Measurements from ENCODE around the gene POLDIP2.
A peak's percentile ranks its signal among the peaks of the same experiment; 100 is the strongest.

The POLDIP2 gene

DNA sequence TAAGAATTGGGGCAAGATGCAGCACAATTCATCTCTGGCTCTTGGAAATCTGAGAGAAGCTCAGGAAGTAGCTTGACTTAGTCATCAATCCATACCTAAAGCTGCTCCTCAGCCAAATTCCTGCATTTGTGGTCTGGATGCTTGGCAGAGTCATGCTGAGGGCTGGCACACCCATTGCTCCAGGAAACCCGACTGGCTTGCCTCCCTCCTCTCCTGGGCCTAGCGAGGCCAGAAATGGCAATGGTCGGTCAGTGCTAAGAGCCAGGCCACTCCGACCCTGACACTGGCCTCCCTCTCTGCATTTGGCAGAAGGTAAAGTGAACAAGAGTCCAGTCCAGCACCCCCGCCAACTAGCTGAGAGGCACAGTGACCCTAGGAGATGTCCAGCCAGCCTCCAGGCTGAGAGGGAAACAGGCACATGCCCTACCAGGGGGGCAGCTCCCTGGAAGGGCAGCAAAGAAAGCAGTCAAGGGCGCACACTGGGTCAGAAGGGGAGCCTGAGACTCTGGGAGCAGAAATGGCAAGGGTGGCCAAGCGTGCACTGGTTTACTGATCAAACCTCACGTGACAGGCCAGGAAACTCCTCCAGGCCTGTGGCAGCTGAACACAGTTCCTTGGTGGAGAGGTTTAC is 10.0 kb downstream of the POLDIP2 start:
- CTCF ChIA-PET = interaction anchor here (0.5 to 1.1 kb wide), 5 partner anchors 12 to 611 kb away, joined by 3 to 5 read pairs (median 3); partner anchors contain the start of gene TNFAIP1
- TF ChIP-seq, protein P1, sequence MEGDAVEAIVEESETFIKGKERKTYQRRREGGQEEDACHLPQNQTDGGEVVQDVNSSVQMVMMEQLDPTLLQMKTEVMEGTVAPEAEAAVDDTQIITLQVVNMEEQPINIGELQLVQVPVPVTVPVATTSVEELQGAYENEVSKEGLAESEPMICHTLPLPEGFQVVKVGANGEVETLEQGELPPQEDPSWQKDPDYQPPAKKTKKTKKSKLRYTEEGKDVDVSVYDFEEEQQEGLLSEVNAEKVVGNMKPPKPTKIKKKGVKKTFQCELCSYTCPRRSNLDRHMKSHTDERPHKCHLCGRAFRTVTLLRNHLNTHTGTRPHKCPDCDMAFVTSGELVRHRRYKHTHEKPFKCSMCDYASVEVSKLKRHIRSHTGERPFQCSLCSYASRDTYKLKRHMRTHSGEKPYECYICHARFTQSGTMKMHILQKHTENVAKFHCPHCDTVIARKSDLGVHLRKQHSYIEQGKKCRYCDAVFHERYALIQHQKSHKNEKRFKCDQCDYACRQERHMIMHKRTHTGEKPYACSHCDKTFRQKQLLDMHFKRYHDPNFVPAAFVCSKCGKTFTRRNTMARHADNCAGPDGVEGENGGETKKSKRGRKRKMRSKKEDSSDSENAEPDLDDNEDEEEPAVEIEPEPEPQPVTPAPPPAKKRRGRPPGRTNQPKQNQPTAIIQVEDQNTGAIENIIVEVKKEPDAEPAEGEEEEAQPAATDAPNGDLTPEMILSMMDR (conservative IDR thresholded peaks at IDR 0.05; ENCODE audit: low read depth) = no peak
- H3K27ac ChIP-seq = peak overlapping the region; percentile 95
- POLR2A ChIA-PET (ENCODE audit: low non-redundant PET) = interaction anchor here (0.6 to 2.1 kb wide), 3 partner anchors 10 to 97 kb away, joined by 6 to 9 read pairs (median 7); partner anchors contain the start of genes IFT20, POLDIP2 and TNFAIP1
- peak; percentile 83 for DNase-seq (ENCODE audit: low spot score)

DNA sequence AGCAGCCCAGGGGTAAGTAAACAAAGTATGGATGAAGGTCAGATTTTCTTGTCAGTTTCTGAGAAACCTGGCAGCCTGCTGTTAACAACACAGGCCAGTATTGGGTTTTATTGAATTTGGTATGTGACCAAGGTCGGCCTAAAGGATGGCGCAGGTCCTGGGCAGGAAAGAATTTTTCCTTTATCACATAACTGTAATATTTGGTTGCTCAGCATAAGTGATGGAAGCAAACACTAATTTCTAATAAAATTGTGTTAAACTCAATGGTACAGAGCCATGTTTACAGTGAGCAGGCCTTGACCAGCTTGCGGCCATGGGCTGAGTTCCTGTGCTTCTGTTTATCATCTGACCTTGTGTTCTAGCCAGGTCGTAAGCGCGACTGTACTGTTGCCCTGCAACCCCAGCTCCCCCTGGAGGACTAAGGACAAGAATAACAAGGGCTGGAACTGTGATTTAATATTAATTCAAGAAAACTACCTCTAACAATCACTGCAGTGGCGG is 10.5 kb downstream of the POLDIP2 start:
- POLR2A ChIA-PET (ENCODE audit: low non-redundant PET) = interaction anchor here (0.6 to 2.1 kb wide), 3 partner anchors 10 to 98 kb away, joined by 6 to 9 read pairs (median 7); partner anchors contain the start of genes IFT20, POLDIP2 and TNFAIP1
- CTCF ChIA-PET = interaction anchor here (0.6 to 1.2 kb wide), 2 partner anchors 11 to 25 kb away, joined by 3 to 5 read pairs; partner anchors contain the start of gene TNFAIP1
- TF ChIP-seq, protein P1 (conservative IDR thresholded peaks at IDR 0.05; ENCODE audit: low read depth) = no peak
- H3K27ac ChIP-seq = peak overlapping the region; percentile 95
- DNase-seq (ENCODE audit: low spot score) = no peak

DNA sequence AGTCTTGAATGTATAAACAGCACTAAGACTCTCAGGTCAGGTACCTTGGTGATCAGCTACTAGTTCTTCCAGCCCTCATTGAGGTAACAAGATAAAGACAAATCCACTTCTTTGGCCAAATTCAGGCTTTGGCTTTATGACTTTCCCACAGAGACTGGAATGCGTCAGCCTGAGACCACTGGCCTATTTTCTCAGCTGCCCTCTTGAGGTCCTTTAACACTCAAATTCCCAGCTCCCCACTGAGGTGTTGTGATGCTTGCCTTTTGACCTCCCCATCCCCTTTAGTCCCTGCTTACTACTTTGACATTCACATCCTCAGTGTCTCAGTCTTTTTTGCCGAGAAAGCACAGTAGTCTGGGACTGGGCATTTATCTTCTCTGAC is 11.1 kb downstream of the POLDIP2 start:
- CTCF ChIA-PET = interaction anchor here (1.2 kb wide), 1 partner anchor 10 kb away, joined by 3 read pairs; the partner anchor contains the start of gene TNFAIP1
- no peak for DNase-seq (ENCODE audit: low spot score)
- TF ChIP-seq, protein P1 (conservative IDR thresholded peaks at IDR 0.05; ENCODE audit: low read depth) = no peak
- peak overlapping the region; percentile 95 for H3K27ac ChIP-seq
- POLR2A ChIA-PET (ENCODE audit: low non-redundant PET) = interaction anchor here (2.1 kb wide), 1 partner anchor 11 kb away, joined by 9 read pairs; the partner anchor contains the start of genes IFT20 and TNFAIP1

DNA sequence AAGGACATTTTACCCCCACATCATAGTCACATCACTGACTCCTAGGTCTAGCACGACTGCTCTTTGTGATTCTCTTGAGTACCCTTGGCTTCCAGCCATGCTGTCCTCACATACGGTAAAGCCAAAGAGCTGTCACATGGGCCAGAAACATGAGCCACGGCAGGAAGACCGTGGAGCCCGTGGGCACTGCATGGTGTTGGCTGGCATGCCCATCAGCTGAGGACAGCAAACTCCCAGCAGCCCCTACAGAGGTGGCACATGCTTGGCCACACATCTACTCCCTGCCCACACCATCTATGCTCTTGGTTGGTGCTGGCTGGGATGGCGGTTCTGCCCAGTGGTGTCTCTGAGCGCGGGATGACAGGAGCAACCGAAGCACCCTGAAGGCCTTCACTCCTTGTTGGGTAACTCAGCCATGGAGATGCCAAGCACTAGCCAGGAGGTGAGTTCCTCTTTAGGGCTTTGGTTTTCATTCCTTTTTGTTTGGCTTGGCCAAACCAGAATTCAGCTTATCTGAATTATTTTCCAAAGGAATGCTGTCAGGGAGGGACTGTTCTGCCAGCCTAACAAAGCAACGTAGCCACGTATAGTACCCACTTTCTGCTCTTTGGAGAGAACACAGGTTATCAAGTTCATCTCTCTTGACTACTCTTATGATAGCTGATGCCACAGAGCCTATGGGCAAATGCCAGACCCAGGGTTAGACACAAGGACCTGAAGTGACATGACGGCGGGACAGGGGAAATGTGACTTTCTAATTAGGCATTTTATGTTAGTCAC is 11.7 kb downstream of the POLDIP2 start:
- ChIA-PET CTCF (interaction anchor here (1.2 kb wide), 1 partner anchor 10 kb away, joined by 3 read pairs; the partner anchor contains the start of gene TNFAIP1), POLR2A (ENCODE audit: low non-redundant PET) (interaction anchor here (2.1 kb wide), 1 partner anchor 10 kb away, joined by 9 read pairs; the partner anchor contains the start of genes IFT20 and TNFAIP1)
- peak overlapping the region; percentile 95 for H3K27ac ChIP-seq
- TF ChIP-seq, protein P1 (conservative IDR thresholded peaks at IDR 0.05; ENCODE audit: low read depth) = no peak
- no peak for DNase-seq (ENCODE audit: low spot score)

DNA sequence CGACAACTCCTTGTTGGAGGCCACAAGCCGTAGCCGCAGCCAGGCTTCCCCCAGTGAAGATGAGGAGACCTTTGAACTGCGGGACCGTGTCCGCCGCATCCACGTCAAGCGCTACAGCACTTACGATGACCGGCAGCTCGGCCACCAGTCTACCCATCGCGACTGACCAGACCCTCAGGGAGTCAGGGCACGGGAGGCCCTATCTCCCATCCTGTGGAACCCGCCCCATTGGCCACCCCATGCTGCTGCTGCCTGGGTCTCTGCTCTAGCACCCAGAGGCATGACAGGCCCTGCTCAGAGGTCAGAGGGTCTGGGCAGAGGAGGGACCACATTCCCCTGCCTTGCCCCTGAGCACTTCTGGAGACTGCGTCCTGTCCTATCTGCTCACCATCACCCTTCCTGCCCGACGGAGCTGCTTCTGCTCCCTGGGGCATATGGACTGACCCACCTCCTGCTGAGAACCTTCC is 12.9 kb downstream of the POLDIP2 start:
- TF ChIP-seq, protein P1 (conservative IDR thresholded peaks at IDR 0.05; ENCODE audit: low read depth) = no peak
- no peak for DNase-seq (ENCODE audit: low spot score)
- POLR2A ChIA-PET (ENCODE audit: low non-redundant PET) = no interaction called here
- CTCF ChIA-PET = no interaction called here
- H3K27ac ChIP-seq = peak overlapping the region; percentile 95

DNA sequence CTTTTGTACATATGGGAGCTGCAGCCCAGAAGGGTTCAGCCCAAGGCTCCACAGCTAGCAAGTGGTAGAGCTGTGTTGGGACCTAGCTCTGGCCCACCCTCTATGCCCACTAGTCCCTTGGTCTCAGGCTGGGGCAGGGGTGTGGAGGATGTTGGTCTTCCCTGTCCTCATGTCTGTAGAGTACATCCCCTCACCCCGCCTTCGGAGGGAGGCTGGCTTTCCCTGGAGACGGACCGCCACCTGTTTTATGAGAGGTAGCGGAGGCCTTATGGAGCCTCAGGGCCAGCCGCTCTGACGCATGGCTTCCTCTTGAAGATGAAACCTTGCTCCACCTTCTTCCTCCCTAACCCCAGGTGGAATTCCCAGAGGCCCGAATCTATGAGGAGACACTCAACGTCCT is 13.3 kb downstream of the POLDIP2 start:
- CTCF ChIA-PET = no interaction called here
- TF ChIP-seq, protein P1 (conservative IDR thresholded peaks at IDR 0.05; ENCODE audit: low read depth) = no peak
- H3K27ac ChIP-seq = peak overlapping the region; percentile 95
- POLR2A ChIA-PET (ENCODE audit: low non-redundant PET) = no interaction called here
- DNase-seq (ENCODE audit: low spot score) = no peak
